22Rv1 (cell line): Measurements from ENCODE around the gene ITPKC.
A peak's percentile ranks its signal among the peaks of the same experiment; 100 is the strongest.

ENCODE experiments used
- H3K27ac ChIP-seq: fragments of 450-650 bp; 2 replicates; pipeline ENCODE4 v1.5.1; 2017
- CTCF ChIP-seq: fragments of 450-650 bp; IDR thresholded peaks from 2 replicates; pipeline ENCODE4 v1.5.1; 2017; ENCODE audit warnings: mild to moderate bottlenecking
- ZFX ChIP-seq: fragments of 450-650 bp; IDR thresholded peaks from 2 replicates; pipeline ENCODE4 v1.6.1; 2017; ENCODE audit warnings: antibody characterized with exemption, borderline replicate concordance

ITPKC gene

DNA sequence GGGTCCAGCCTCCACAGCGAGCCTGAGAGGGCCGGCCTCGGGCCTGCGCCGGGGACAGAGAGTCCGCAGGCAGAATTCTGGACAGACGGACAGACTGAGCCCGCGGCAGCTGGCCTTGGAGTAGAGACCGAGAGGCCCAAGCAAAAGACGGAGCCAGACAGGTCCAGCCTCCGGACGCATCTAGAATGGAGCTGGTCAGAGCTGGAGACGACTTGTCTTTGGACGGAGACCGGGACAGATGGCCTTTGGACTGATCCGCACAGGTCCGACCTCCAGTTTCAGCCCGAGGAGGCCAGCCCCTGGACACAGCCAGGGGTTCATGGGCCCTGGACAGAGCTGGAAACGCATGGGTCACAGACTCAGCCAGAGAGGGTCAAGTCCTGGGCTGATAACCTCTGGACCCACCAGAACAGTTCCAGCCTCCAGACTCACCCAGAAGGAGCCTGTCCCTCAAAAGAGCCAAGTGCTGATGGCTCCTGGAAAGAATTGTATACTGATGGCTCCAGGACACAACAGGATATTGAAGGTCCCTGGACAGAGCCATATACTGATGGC, 490 bp downstream of the ITPKC start:
- peak overlapping the region; percentile 98 for H3K27ac ChIP-seq
- no peak for TF ChIP-seq CTCF
- TF ChIP-seq ZFX, result no peak

- peak overlapping the region; percentile 98 for H3K27ac ChIP-seq
- TF ChIP-seq CTCF (no peak), ZFX (no peak)
Observed at GRCh38 chr19:40717880-40718773, 1.2 kb downstream of the ITPKC start.

DNA sequence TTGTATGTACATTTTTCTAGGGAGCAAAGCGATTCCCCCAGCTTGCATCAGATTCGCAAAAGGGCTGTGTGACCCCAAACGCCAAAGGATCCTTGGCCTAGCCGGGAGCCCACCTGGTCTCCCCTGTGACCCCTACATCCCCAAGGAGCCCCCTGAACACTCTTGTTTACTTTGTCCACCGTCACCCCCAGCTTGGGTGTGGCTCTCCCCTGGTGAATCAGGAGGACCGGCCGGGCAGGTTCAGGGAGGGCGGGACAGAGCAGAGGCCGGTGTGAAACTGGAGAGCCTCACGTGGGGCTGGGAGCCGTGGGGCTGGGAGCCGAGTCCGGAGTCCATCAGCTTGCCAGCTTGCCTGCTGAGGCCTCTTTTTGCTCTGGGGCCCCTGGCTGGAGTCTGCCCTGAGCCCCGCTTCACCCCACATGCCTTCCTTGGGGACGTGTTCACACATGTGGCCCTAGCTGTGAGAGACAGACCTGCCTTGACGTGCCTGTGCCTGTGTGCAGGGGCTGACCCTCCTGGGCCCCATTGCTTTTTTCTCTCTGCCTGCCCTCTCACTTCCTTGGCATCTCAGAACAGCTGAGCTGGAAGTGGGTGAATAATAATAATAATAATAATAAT, 2.0 kb downstream of the ITPKC start:
- peak overlapping the region; percentile 98 for H3K27ac ChIP-seq
- no peak for TF ChIP-seq ZFX
- TF ChIP-seq CTCF, result no peak

DNA sequence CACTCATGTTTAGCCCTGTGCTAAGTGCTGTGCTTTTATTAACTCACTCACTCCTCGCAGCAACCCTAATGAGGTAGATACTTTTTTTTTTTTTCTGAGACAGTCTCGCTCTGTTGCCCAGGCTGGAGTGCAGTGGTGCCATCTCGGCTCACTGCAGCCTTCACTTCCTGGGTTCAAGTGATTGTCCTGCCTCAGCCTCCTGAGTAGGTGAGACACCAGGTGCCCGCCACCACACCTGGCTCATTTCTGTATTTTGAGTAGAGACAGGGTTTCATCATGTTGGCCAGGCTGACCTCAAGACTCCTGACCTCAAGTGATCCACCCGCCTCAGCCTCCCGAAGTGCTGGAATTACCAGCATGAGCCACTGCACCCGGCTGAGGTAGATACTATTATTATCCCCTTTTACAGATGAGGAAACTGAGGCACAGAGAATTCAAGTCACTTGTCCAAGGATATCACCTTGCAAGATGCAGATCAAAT, 2.5 kb downstream of the ITPKC start:
- H3K27ac ChIP-seq, result peak overlapping the region; percentile 98
- no peak for TF ChIP-seq ZFX
- no peak for TF ChIP-seq CTCF

GRCh38 chr19:40721140-40721486, 4.2 kb downstream of the ITPKC start:
- no peak for TF ChIP-seq CTCF
- TF ChIP-seq ZFX, result no peak
- H3K27ac ChIP-seq, result 0 out of 2 replicates have a peak overlapping the region, but pooled peaks have one; percentile 98

- TF ChIP-seq ZFX (no peak), CTCF (no peak)
- no peak overlapping the region for H3K27ac ChIP-seq
Observed at GRCh38 chr19:40721936-40722661, 5.2 kb downstream of the ITPKC start.
